Suprapubic skin (tissue), 3 donors: ENCODE data around the gene CLCNKB.

Source experiments
- CTCF ChIP-seq, 2 donors: fragments of 200-600 bp in 1 of 2; fragments of 450-650 bp in 1 of 2; sonication (generic) in 1 of 2; IDR thresholded peaks; one replicate each; pipeline ENCODE4 v1.5.1; 2016 to 2019; ENCODE audit warnings: antibody characterized with exemption in 2 of 2, mild to moderate bottlenecking in 1 of 2, moderate library complexity in 1 of 2
- POLR2A ChIP-seq, 2 donors: fragments of 450-650 bp; IDR thresholded peaks; one replicate each; pipeline ENCODE4 v1.6.1; 2017; ENCODE audit warnings: antibody characterized with exemption in 2 of 2, mild to moderate bottlenecking in 2 of 2, moderate library complexity in 2 of 2

GRCh38 chr1:16076031-16076864, 32.7 kb downstream of the CLCNKB start:
- no peak for TF ChIP-seq POLR2A (IDR thresholded peaks at IDR 0.05)
- no peak for TF ChIP-seq CTCF (IDR thresholded peaks at IDR 0.05)
